Measurements from ENCODE around the gene ZNF248. TPM values are rescaled to one million over a fixed set of nuclear protein-coding genes. Genes with fewer than 3 reads are reported as not detected.
"Not testable (repeated sequence)": the region's sequence is repeated elsewhere in the genome, so short reads cannot be mapped to it uniquely, and the experiment has no call there.

The ZNF248 gene
- 1 to 10 TPM; 2.6 to 3.6 (median 3.2) TPM for total RNA-seq

DNA sequence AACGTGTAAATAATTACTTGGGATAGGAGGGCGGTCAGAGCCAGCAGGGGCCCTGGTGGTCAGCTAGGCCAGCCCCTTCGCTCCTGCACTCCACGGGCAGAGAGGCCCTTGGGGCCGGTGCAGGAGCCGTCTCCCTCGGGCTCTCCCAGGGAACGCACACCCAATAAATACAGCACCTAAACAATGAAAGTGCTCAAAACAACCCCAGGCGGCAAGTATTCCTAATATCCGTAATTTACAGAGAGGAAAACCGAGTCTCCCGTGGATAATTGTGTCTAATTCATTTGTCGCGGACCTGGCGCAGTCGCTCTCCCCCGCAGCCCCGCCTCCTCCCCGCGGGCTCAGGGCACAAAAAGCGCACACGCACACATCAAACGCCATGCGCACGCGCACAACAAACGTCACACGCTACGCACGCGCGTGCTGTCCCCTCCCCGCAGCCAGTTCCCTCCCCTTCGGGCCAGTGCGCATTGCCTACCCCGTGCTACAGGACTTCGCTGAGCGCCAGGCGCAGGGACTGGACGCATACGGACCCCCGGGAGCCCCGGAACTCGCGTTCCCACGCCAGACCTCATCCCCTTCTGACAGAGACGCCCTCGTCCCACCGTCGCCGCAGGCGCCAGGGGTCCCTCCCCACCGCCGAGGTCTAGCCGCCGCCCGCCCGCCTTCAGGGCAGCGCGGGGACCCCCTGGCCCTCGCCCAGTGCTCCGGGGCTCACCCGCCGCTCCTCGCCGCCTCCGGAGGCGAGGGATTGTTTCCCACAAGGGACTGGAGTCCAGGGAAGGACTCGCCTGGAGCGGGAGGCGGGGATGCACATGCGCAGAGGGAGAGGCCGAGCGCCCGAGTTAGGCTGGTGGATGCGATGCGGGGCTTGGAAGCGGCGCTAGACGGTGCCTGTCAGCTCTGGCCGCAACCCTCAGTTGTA is at the start of gene ZNF248:
Gene ZNF248 (minus strand): TSS at position 324 of the 925 bp plus-strand sequence. CDS start 1,300 bp downstream, outside the sequence.
- no peaks in the 10 kb centered on the region for H3K9me3 Mint-ChIP-seq
- peaks cover 7% of the 10 kb centered on the region for H3K36me3 Mint-ChIP-seq (ENCODE audit: insufficient read depth)
- H3K4me1 Mint-ChIP-seq (ENCODE audit: low read depth), result peaks cover 35% of the 10 kb centered on the region
- ATAC-seq (peak; percentile 97), DNase-seq (peak; percentile 92)
- H3K4me3 Mint-ChIP-seq, result peak within 1 kb of the TSS; percentile 95
- H3K27me3 Mint-ChIP-seq (ENCODE audit: low read depth), result no peaks in the 10 kb centered on the region

DNA sequence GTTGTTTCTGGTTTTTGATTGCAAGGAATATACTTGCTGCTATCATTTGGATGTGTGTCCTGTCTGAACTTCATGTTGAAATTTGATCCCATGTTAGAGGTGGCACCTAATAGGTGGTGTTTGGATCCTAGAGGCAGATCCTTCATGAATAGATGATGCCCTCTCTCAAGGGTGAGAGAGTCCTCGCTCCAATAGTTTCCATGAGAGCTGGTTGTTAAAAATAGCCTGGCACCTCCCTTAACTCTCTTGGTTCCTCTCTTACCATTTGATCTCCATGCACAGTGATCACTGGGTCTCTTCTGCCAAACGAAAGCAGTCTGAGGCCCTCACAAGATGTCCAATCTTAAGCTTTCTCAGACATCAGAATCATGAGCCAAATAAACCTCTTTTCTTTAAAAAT is 49.0 kb upstream of the ZNF248 start:
- Mint-ChIP-seq H3K4me1 (ENCODE audit: low read depth) (no peaks in the 10 kb centered on the region), H3K27me3 (ENCODE audit: low read depth) (no peaks in the 10 kb centered on the region), H3K9me3 (peaks cover 6% of the 10 kb centered on the region), H3K4me3 (no peak overlapping the region), H3K36me3 (ENCODE audit: insufficient read depth) (no peaks in the 10 kb centered on the region)
- DNase-seq (no peak), ATAC-seq (no peak)

DNA sequence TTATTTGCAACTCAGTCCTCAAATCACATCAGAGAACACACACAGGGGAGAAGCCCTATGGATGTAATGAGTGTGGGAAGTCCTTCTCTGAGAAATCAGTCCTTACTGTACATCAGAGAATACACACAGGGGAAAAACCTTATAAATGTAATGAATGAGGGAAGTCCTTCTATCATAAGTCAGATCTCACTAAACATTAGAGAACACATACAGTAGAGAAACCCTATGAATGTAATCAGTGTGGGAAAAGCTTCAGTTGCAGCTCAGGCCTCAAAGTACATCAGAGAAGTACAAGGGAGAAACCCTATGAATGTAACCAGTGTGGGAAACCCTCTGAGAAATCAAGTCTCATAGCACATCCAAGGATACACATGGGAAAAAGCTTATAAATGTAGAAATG is 39.0 kb upstream of the ZNF248 start:
- no peaks in the 10 kb centered on the region for H3K27me3 Mint-ChIP-seq (ENCODE audit: low read depth)
- no peak overlapping the region for H3K4me3 Mint-ChIP-seq
- peaks cover 2% of the 10 kb centered on the region for H3K36me3 Mint-ChIP-seq (ENCODE audit: insufficient read depth)
- no peak for ATAC-seq
- H3K4me1 Mint-ChIP-seq (ENCODE audit: low read depth), result no peaks in the 10 kb centered on the region
- DNase-seq, result no peak
- H3K9me3 Mint-ChIP-seq, result peaks cover 36% of the 10 kb centered on the region

DNA sequence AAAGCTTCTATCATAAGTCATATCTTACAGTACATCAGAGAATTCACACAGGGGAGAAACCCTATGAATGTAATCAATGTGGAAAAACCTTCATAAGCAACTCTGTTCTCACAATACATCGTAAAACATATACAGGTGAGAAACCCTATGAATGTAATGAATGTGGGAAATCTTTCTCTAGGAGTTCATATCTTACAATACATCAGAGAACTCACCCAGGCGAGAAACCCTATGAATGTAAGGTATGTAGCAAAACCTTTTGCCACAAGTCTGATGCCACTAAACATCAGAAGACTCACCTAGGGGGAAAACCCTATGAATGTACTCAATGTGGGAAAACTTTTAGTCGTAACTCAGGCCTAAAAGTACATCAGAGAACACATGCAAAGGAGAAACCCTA is 38.3 kb upstream of the ZNF248 start:
- Mint-ChIP-seq H3K9me3 (peaks cover 43% of the 10 kb centered on the region), H3K4me3 (no peak overlapping the region), H3K27me3 (ENCODE audit: low read depth) (no peaks in the 10 kb centered on the region), H3K4me1 (ENCODE audit: low read depth) (no peaks in the 10 kb centered on the region), H3K36me3 (ENCODE audit: insufficient read depth) (peaks cover 2% of the 10 kb centered on the region)
- ATAC-seq (no peak), DNase-seq (no peak)

DNA sequence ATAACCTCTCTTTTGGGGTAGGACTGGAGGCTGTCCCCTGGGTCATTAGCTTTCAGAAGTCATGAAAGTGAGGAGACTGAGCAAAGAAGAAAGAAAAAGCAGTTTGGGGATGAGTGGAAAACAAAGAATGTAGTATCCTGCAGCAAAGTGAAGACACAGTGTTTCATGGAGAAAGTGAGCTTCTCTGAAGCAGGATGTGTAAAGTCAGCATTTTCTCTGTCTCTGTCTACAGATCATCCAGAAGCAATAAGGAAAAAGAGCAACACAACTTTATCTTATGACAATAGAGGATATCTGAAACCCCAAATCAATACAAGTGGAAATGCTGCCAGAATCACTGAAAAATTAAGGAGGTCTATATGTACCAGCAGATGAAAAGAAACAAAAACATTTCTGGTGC is 28.4 kb upstream of the ZNF248 start:
- Mint-ChIP-seq H3K4me1 (ENCODE audit: low read depth) (no peaks in the 10 kb centered on the region), H3K27me3 (ENCODE audit: low read depth) (peaks cover 2% of the 10 kb centered on the region), H3K9me3 (peaks cover 20% of the 10 kb centered on the region), H3K4me3 (no peak overlapping the region), H3K36me3 (ENCODE audit: insufficient read depth) (peaks cover 6% of the 10 kb centered on the region)
- ATAC-seq (no peak), DNase-seq (no peak)

DNA sequence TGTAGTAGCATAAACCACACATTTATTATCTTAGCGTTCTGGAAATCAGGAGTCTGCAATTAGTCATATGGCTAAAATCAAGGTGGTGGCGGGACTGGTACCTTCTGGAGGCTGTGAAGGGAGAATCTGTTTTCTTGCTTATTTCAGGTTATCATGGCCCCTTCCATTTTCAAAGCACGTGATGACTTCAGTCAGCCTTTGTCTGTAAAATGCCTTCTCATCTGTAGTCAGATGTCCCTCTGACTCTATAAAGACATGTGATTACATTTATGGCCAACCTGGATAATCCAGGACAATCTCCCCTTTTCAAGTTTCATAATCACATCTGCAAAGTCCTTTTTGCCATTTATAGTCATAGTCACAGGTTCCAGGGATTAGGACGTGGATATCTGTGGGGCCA is 15.5 kb upstream of the ZNF248 start:
- DNase-seq, result no peak
- ATAC-seq, result no peak
- no peaks in the 10 kb centered on the region for H3K9me3 Mint-ChIP-seq
- no peak overlapping the region for H3K4me3 Mint-ChIP-seq
- no peaks in the 10 kb centered on the region for H3K4me1 Mint-ChIP-seq (ENCODE audit: low read depth)
- H3K36me3 Mint-ChIP-seq (ENCODE audit: insufficient read depth), result no peaks in the 10 kb centered on the region
- no peaks in the 10 kb centered on the region for H3K27me3 Mint-ChIP-seq (ENCODE audit: low read depth)

DNA sequence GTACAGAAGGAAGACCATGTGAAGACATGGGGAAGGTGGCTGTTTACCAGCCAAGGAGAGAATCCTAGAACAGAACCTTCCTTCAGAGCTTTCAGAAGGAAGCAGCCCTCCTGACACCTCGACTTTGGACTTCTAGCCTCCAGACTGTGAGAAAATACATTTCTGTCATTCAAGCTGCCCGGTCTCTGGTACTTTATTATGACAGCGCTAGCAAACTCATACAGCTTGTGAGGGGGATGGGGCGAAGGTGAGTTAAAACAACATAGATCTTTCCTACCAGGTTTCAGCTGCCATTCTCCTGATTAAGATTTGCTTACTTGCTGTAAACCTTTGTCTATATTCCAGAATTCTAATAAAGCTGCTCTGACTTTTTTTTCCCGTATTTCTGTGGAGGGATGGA is 14.9 kb upstream of the ZNF248 start:
- no peaks in the 10 kb centered on the region for H3K27me3 Mint-ChIP-seq (ENCODE audit: low read depth)
- H3K36me3 Mint-ChIP-seq (ENCODE audit: insufficient read depth), result no peaks in the 10 kb centered on the region
- no peaks in the 10 kb centered on the region for H3K9me3 Mint-ChIP-seq
- DNase-seq (no peak), ATAC-seq (no peak)
- H3K4me1 Mint-ChIP-seq (ENCODE audit: low read depth), result no peaks in the 10 kb centered on the region
- H3K4me3 Mint-ChIP-seq, result no peak overlapping the region

DNA sequence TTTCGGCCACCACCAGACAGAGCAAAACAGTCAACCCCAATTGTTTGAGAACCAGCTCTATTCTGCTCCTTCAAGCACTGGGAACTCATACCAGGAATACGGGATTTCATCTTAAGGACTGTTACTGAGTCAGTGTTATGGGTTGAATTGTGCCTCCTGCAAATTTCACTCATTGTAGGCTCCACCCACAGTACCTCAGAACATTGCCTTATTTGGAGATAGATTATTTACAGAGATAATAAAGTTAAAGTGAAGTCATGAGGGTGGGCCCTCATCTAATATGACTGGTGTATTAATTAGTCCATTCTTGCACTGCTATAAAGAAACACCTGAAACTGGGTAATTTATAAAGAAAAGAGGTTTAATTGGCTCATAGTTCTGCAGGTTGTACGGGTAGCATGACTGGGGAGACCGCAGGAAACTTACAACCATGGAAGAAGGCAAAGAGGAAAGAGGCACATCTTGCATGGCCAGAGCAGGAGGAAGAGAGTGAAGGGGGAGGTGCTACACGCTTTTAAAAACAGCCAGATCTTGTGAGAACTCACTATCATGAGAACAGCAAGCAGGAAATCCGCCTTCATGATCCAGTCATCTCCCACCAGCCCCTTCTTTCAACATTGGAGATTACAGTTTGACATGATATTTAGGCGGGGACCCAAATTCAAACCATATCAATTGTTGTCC is 14.3 kb upstream of the ZNF248 start:
- Mint-ChIP-seq H3K4me1 (ENCODE audit: low read depth) (no peaks in the 10 kb centered on the region), H3K36me3 (ENCODE audit: insufficient read depth) (no peaks in the 10 kb centered on the region), H3K4me3 (no peak overlapping the region), H3K27me3 (ENCODE audit: low read depth) (no peaks in the 10 kb centered on the region), H3K9me3 (no peaks in the 10 kb centered on the region)
- DNase-seq, result no peak
- no peak for ATAC-seq

DNA sequence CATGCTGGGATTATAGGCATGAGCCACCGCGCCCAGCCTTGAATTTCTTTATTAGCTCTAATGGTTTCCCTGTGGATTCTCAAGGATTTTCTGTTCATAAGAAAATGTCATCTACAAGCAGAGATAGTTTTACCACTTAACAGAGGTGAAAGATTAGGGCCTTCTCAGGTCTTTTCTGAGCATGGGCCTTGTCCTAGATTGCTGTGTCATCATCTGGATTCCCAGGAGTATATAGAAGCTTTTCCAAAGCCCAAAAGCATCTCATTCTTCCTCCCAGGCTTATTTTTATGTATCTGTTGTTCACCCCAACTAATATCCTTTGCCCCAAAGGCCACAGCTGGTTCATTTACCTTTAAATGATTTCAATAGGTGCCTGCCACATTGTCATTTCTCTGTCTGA is 13.7 kb upstream of the ZNF248 start:
- H3K36me3 Mint-ChIP-seq (ENCODE audit: insufficient read depth), result no peaks in the 10 kb centered on the region
- no peaks in the 10 kb centered on the region for H3K4me1 Mint-ChIP-seq (ENCODE audit: low read depth)
- no peak for DNase-seq
- H3K4me3 Mint-ChIP-seq, result no peak overlapping the region
- no peaks in the 10 kb centered on the region for H3K9me3 Mint-ChIP-seq
- ATAC-seq, result no peak
- no peaks in the 10 kb centered on the region for H3K27me3 Mint-ChIP-seq (ENCODE audit: low read depth)

DNA sequence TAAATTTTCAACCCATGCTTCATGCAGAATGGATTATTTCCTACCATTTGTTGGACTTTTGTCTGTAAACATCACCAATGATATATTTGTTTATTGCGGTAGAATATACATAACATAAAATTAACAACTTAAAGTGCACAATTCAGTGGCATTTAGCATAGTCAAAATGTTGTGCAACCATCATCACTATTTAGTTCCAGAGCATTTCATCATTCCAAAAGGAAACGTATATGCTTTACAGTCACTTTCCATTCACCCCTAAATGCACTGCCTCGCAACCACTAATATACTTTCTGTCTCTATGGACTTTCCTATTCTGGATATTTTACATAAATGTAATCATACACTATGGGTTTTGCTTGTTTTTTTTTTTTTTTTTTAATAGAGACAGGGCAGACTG is 11.4 kb upstream of the ZNF248 start:
- no peaks in the 10 kb centered on the region for H3K4me1 Mint-ChIP-seq (ENCODE audit: low read depth)
- ATAC-seq, result no peak
- no peak for DNase-seq
- no peaks in the 10 kb centered on the region for H3K36me3 Mint-ChIP-seq (ENCODE audit: insufficient read depth)
- H3K27me3 Mint-ChIP-seq (ENCODE audit: low read depth), result no peaks in the 10 kb centered on the region
- no peak overlapping the region for H3K4me3 Mint-ChIP-seq
- no peaks in the 10 kb centered on the region for H3K9me3 Mint-ChIP-seq

DNA sequence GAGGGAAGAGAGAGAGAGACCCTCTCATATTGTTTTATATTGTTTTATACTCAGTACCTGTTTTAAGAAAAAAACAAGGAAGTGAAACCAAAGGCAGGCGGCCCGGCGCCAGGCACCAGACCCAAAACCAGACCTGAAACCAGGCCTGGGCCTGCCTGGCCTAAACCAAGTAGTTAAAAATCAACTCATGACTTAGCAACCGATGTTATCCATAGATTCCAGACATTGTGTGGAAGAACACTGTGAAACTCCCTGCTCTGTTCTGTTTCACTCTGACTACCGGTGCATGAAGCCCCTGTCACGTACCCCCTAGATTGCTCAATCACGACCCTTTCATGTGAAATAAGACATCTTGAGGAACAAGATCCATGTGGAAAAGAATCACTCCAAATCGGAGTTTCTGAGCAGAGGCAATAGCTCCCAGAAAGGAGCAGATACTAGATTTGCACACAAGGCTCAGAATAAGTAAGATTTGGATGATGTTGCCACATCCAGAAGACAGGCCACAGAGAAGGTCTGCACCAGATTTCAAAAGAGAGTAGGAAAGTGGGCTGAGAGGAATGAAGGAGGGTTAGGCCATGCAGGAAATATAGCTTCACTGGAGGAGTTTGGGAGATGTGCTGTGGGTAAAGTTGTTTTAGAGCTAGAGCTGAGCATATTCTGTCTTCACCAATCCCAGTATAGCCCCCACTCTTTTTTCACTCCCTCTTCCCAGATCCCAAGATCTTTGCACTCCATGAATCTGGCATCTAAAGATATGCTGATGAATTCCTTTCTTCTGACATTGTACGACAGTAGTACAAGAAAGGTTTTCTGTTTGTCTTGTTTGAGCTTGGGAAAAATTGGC is 8.8 kb upstream of the ZNF248 start:
- H3K27me3 Mint-ChIP-seq (ENCODE audit: low read depth), result no peaks in the 10 kb centered on the region
- DNase-seq (no peak), ATAC-seq (no peak)
- H3K4me3 Mint-ChIP-seq, result no peak overlapping the region
- H3K36me3 Mint-ChIP-seq (ENCODE audit: insufficient read depth), result no peaks in the 10 kb centered on the region
- H3K4me1 Mint-ChIP-seq (ENCODE audit: low read depth), result no peaks in the 10 kb centered on the region
- no peaks in the 10 kb centered on the region for H3K9me3 Mint-ChIP-seq

DNA sequence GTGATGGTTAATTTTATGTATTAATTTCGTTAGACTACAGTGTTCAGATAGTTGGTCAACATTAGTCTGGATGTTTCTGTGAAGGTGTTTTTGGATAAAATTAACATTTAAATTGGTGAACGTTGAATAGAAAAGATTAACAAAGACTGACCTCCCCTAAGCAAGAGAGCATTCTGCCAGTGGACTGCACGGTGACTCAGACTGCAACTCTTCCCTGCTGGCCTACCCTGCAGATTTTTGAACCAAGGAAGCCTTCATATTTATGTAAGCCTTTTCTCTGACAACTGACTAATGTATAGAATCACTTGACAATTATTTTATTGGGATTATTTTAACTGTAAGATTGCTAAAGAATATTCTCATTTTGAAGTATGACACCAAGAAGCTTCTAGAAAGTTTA is 7.9 kb upstream of the ZNF248 start:
- Mint-ChIP-seq H3K36me3 (ENCODE audit: insufficient read depth) (no peaks in the 10 kb centered on the region), H3K27me3 (ENCODE audit: low read depth) (no peaks in the 10 kb centered on the region), H3K4me3 (no peak overlapping the region), H3K9me3 (no peaks in the 10 kb centered on the region), H3K4me1 (ENCODE audit: low read depth) (no peaks in the 10 kb centered on the region)
- DNase-seq (no peak), ATAC-seq (no peak)

DNA sequence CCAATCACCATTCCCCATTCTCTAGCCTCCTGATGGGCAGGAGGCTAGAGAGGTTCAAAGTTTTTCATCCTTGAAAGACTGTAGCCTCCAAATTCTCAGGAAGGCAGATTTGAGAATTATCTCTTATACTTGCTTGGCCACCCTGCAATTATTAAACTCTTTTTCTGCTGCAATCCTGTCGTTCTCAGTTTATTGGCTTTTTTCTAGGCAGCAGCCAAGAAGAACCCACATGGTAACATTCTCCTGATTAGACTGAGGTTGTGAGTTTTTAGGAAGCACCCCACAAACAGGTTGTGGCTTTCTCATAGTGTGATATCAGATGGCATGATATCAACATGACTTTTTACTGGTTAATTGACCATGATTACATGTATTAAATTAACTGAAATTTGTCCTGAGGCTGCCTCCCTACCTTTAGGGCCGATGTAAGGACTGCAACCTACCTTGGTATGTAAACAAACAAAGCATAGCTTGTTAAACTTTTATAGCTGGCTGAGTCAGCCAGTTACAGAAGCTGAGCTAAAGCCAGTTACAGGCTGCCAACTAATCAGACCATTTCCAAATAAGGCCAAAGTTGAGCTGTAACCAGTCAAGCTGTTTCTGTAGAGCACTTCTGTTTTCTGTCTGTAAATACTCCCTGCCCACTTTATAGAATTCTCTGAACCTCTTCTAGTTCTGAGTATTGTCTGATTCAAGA is 3.2 kb upstream of the ZNF248 start:
- Mint-ChIP-seq H3K9me3 (no peaks in the 10 kb centered on the region), H3K4me3 (no peak overlapping the region), H3K27me3 (ENCODE audit: low read depth) (no peaks in the 10 kb centered on the region), H3K36me3 (ENCODE audit: insufficient read depth) (no peaks in the 10 kb centered on the region), H3K4me1 (ENCODE audit: low read depth) (peaks cover 18% of the 10 kb centered on the region)
- ATAC-seq, result no peak
- DNase-seq, result no peak

DNA sequence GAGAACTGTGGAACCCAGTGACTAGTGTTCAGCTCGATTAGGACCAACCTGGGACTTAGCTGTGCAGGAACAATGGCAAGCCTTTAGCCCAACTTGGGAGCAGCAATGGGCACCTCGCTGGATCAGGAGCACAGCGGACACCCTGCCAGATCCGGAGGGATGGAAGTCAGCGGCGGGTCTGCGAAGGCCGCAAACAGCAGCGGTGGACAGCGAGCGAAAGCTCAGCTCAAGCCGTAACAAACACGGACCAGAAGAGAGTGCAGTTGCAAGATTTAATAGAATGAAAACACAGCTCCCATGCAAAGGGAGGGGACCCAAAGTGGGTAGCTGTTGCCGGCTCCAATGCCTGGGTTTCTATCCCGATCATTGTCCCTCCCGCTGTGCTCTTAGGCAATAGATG is 1.9 kb upstream of the ZNF248 start:
- H3K27me3 Mint-ChIP-seq (ENCODE audit: low read depth); ATAC-seq; H3K9me3 Mint-ChIP-seq; H3K36me3 Mint-ChIP-seq (ENCODE audit: insufficient read depth); H3K4me3 Mint-ChIP-seq; DNase-seq: not testable (repeated sequence)
- peaks cover 28% of the 10 kb centered on the region for H3K4me1 Mint-ChIP-seq (ENCODE audit: low read depth)
